Uterus (tissue), 2 donors: ENCODE results near the gene LYRM4.

Source experiments
- CTCF ChIP-seq, 4 experiments: fragments of 200-600 bp in 2 of 4; fragments of 450-650 bp in 2 of 4; sonication (generic) in 2 of 4; IDR thresholded peaks; one replicate each; pipeline ENCODE4 v1.5.1; 2016 to 2019; ENCODE audit warnings: antibody characterized with exemption in 4 of 4, mild to moderate bottlenecking in 2 of 4, moderate library complexity in 1 of 4
- POLR2A ChIP-seq, 2 donors: fragments of 450-650 bp; IDR thresholded peaks; one replicate each; pipeline ENCODE4 v1.6.1; 2016; ENCODE audit warnings: antibody characterized with exemption in 2 of 2, mild to moderate bottlenecking in 1 of 2, moderate library complexity in 1 of 2

DNA sequence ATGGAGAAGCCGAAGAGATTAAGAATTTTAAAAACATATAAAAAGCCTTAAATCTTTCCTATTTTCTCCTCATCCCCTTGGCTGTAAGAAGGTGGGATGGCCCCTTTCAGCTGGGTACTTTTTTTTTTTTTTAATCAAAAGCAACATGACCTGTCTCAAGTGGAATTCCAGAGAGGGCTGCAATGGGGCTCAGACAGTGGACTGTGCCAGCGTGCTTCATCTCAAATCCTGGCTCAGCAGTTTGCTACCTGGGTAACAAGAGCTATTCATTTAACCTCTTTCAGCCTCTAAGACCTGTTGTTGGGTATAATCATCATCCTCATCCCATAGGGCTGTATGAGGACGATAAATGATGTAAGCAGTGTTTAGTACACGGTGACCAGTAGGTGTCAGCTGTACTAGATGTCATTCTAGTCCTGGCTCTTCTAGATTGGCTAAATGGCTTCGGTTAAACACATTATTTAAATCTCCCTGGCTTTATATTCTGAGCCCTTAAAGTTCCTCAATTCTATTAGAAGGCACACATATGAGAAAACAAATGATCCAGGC is 182.6 kb downstream of the LYRM4 start:
- no peak for TF ChIP-seq CTCF (IDR thresholded peaks at IDR 0.05)
- no peak for TF ChIP-seq POLR2A (IDR thresholded peaks at IDR 0.05)
